GM19452 (cell line): Measurements from ENCODE around the gene VWC2.

Experiments
- ATAC-seq: cut with Tn5 transposase; IDR thresholded peaks from one replicate; pipeline ENCODE4 v1.9.1; 2021; ENCODE audit not compliant: unreplicated experiment

VWC2 gene

DNA sequence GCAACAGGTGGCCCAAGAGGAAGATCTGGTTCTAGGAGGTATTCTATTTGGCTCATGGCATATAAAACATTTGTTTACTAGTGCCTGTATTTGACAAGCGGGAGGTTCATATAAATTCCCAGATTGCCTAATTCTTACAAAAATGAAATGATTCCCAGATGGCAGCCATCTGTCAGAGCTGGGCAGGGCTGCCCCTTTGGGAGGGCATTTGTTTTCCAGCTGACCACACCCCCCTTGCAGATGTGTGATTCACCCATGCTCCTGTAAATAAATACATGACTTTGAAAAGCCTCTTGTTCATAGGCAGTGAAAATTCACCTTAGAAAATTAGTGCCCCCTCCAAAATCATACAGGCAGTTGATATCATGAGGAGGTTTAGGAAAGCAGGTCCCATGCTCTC, 8.6 kb downstream of the VWC2 start:
- no peak for ATAC-seq

DNA sequence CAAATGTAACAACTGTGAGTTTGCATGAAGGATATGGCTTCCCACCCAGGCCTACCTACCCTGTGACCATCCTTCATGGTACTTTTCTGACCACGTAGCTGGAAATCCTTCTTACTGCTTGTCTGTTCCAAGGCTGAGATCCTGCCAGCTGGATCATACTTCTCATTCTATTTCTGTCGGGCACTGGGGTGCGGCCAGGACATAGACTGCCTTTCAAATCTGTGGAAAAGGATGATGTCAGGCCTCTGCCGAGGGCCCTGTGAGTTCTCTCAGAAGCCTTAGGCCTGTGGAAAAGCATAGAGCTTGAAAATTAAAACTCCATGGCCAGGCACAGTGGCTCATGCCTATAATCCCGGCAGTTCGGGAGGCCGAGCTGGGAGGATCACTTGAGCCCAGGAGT, 10.0 kb downstream of the VWC2 start:
- no peak for ATAC-seq

DNA sequence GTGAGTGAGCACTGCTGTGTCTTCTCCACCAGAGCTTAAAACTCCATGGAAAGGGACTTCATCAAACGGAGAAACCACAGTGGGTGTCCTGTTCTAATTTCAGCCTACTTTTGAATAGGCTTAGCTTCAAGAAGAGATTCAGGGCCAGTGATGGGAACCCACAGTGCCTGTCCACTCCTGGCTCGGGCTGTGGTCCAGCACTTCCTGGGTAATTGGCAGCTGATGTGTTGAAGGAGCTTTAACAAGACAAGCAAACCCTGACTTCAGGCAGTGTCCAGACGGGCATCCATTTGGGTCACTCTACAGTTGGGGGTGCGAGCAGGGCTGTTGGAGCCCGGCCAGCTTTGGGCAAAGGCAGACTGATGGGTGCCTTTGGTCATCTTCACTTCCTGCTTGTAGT, 14.5 kb downstream of the VWC2 start:
- ATAC-seq = no peak

DNA sequence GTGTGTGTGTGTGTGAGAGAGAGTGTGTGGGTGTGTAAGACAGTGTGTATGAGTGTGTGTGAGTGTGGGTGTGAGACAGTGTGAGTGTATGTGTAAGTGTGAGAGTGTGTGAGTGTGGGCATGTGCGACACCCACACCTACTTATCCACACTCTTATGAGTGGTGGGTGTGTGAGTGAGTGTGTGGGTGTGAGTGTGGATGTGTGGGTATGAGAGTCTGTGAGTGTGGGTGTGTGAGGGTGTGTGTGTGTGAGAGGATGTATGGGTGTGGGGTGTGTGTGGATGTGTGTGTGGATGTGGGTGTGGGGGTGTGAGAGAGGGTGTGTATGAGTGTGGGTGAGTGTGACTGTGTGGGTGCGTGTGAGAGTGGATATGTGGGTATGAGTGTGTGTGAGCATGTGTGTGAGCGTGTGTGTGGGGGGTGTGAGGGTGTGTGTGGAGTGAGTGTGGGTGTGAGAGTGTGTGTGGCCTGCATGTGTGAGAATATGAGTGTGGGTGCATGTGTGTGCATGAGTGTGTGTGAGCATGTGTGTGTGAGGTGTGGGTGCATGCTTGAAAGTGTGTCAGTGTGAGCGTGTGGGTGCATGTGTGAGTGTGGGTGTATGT, 15.1 kb downstream of the VWC2 start:
- ATAC-seq = no peak

DNA sequence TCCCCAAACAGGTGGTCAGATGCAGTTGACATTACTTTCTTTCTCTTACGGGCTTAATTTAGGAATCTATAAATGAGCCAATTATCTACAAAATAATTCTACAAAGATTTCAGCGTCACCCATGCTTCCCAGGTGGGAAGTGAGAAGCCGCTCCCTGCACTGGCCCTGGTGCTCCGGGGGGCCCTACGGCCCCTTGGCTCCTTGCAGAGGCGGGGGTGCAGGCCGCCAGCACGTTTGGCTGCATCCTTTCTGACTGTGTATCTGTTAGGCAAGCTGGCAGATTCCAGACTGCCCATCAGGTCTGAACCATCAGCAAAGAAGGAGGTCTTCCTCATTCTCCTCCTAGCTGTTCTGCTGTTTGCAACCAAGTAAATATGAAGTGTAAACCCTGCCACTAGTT, 16.3 kb downstream of the VWC2 start:
- ATAC-seq = no peak

DNA sequence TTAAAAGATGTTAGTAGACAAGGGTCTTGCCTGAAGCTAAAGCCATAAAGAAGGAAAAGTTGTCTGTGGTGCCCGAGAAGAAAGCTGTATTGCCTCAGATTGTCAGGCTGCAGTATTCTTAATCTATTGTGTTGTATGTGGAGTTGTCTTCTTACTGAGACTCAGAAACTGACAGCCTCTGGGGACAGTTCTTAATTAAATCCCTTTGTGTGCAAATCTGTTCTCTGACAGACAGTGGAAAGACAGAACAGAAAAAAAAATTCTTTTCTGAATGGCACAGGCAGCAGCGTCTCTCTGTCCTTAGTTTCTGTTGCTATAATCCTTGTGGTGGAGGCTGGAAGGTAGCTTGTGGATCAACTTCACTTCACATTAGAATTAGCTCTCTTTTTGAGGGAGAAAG, 16.8 kb downstream of the VWC2 start:
- no peak for ATAC-seq

DNA sequence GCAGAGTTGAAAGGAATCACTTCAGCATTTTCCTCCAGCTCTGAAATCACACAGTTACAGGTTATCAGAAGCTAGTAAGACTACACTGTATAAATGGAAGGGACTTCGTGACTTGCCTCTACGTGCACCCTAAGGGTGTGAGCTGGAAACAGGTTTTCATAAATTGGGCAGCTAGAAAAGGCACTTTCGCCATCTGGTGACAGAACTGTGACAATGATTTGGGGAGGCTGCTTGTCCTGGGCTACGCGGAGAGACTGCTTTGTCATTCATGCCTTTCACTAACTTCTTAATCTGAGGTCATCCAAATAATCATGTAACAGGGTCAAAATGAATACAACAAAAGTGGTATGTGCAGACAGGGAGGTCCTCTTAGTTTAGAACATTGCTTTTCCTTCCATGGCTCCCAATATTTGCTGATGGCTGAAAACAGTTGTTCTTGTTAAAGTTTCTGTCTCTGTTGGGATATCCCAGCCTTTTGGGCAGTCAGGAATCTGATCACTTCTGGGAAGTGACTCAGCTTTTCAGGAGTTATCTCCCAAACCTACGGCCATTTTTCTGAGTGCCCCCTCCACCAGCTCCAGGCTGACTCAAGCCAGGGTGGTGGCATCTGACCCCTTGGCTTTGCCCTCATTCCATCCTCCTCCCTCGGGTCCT, 17.8 kb downstream of the VWC2 start:
- peak; percentile 82 for ATAC-seq

DNA sequence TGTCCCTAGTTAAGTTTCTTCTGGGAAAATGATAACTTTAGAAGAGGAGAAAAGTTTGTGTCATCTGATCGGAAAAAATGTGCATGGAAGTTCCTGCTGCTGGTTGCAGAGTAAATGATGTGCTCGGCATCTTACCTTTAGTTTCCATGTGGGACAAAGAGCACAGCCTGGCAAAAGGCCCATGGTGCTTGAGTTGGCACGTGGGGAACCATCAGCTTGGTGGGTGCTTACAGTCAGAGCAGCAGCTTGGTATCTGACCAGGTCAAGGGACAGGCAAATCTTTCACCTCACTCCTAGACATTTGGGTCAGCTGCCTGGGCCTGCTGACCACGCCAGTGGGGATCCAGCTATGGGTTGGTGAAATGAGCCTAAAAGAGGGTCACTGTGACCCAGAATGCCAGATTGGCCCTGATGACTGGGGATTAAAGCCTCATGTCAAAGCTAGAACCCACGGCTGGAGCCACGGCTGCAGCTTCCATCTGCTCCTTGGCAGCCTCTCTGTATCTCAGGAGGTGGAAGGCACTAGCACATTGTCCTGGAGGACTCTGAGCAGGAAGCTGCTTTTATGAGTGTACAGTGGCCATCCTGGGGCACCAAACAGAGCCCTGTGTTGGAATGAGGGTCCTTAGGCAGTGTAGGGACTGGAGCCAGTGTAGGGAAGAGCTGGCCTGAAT, 24.7 kb downstream of the VWC2 start:
- no peak for ATAC-seq

DNA sequence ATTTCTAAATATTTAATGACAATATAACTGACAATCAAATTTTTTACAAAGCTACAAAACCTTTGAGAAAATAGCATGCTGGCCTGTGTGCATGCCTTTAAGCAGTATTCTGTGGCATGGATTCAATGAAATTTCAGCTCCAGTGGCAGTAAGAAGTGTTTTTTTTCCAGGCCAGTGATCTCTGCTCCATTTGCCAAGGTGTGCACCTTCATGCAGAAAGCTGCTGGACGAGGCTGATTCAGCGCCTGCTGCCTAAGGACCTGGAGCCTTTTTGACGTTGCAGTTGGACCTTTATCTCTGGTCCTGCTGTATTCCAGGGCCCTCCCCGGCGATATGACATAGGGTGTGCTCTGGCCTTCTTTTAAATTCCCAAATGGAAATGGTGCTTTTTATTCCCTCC, 26.6 kb downstream of the VWC2 start:
- ATAC-seq = no peak

DNA sequence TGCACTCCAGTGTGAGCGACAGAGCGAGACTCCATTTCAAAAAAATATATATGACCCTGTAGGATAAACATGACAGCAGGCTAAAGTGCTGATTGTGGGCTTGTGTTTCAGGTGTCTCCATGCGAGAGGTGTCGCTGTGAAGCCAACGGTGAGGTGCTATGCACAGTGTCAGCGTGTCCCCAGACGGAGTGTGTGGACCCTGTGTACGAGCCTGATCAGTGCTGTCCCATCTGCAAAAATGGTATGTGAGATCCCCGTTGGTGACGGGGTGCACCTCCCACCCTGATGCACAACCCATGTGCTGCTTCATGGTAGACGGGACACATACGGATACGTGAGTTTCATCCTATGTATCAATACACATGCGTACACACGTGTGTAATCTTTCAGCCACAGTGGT, 29.2 kb downstream of the VWC2 start:
- ATAC-seq = no peak

DNA sequence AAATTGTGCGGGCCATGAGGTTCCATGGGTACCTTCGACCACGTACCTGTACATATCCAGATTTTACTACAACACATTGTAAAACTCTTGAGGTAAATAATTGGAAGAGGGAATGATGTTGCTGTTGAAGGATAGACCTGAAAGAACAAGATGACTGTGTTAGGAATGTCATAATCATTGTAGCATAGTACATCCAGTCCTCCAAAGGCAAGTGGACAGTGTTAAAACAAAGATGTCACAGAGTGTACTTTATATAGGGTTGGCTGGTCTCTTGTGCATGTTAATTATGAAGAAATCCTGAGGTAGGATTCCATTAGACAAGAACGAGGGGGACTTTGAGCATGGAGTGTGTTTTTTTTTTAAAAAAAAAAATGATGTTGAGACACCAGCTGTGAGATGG, 30.4 kb downstream of the VWC2 start:
- ATAC-seq = no peak

DNA sequence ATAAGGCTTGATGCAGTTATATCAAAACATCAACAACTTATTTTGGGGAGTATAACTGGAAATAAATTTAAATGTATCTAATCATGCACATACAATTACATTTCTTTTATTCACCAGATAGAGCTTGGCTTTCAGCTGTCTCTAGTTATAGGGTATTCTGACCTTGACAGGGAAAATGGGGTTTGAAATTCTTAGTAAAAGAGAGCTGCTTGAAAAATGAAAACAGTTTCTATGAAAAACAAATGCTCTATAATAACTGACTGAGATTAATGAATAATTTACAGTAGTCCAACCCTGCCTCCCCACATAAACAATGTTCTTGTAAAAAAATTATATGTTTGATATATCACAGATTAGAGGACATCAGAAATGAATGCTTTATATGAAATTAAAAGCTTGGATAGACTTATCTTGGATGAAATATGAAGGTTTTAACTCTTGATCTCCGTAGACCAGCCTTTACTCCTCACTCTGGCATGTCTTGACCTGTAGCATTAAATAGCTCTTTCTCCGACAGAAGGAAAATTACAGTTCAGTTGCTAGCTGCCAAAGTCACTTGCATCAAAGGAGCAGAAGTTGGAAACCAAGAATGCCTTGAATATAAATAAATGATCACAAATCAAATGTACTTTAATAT, 32.1 kb downstream of the VWC2 start:
- no peak for ATAC-seq

DNA sequence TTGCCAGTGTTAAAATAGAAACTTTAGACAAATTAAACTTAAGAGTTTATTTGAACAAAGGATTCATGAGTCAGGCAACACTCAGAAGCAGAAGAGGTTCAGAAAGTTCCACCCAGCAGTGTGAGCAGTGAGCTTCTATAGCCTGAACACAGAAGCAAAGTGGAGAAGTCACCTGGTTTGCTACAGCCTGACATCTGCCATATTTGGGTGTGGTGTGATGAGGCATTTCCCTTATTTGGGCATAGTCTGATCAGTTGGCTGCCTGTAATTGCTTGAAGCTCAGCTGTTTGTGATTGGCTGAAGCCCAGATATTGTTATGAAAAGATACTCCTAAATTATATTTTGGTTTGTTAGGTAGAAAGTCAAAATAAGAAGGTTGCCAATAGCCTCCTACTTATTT, 39.1 kb downstream of the VWC2 start:
- no peak for ATAC-seq

DNA sequence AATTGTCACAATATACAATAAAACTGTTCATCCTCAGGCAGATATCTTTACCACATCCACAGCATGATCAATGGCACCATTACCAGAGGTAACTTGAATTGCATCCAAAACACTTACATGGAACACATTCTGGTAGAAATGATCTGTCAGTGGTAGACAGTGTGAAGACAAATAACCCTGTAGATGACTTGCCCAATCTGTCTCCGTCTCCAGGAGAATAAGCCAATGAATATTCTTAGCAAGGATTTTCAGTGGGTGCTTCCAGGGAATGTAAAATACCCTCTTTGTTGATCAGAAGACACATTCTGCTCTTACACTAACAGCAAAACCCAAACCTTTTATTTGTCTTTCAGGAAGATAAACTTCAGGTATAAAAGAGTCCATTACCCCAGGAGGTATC, 43.8 kb downstream of the VWC2 start:
- no peak for ATAC-seq

DNA sequence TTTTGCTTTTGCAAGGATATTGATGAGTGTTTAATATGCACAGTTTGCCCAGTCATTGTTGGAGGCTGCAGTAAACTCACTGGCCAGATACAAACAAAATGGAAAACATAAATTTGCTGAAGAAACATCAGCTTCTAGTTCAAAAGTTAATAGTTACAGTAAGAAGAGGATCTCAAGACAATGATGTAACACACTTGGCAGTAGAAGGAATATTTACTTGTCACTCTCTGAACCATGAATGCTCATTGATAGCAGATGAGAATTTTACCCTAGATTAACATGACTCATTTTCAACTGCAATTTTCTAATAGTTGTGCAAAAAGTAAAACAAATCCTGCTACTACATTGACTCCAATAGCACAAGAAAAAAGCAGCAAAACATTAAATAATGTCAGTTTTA, 47.7 kb downstream of the VWC2 start:
- no peak for ATAC-seq

DNA sequence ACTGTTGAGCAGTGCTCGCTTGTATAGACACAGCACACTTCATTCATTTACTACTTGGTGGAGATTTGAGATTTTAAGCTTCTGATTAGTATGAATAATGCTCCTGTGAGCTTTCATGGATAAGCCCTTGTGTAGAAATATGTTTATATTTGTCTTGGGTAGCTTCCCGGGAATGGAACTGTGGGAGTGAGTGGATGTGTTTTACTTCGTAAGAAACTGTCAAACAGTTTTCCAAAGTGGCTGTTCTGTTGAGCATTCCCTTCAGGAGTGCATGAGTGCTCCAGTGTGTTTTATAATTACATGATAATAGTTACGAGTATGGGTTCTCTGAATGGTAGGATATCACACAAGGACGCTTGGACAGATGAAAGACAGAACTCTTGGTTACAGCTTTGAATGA, 49.4 kb downstream of the VWC2 start:
- no peak for ATAC-seq

DNA sequence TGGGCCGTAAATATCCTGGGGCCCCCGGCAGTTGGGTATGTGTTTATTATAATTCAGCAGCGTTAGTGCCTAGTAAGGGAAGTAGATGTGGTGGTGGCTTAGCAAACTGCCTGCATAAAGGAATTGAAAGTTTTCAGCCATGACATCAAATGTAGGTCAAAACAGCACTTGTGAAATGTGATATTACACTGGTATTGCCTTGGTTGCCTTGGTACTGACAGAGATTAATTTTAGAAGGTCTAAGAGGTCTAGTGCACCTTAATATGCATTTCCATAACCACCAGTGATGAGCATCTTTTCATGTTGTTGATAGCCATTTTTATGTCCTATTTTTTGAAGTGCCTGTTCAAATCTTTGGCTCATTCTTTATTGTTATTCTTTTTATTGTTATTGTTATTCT, 50.1 kb downstream of the VWC2 start:
- ATAC-seq = no peak

DNA sequence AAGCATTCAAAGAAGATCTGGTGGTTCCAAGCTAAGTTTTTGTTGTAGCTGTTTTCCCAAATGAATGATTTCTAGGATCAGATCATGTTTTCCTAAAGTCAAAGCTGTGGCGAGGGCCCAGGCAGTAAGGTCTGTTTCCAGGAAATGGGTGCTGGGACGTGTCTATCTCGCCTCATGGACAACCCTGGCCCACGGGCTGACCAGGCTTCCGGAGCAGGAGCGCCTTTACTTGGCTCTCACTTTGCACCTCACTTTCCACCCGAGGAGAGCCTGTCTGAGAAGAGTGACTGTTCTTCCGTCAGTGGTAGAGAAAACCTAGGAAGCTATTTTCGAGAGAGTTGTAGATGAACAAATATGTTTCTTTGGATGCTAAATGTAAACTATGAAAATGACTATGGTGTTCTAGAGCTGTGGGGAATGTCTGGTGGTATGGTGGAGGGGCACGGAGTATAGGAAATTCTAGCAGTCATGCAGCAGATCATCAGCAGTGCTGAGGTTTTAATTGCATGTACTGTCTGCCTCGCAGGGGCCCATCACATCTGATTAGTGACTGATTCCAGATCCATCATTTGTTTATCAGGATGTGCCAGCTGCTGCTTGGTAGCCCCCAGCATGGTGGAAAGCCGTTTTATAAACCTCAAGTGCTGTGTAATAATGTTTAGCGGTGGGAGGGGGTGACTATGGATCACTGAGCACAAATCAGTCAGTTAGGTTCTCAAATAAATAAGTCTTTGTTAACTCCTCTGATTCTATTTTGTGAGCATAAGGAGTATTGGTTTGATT, 66.6 kb downstream of the VWC2 start:
- no peak for ATAC-seq

DNA sequence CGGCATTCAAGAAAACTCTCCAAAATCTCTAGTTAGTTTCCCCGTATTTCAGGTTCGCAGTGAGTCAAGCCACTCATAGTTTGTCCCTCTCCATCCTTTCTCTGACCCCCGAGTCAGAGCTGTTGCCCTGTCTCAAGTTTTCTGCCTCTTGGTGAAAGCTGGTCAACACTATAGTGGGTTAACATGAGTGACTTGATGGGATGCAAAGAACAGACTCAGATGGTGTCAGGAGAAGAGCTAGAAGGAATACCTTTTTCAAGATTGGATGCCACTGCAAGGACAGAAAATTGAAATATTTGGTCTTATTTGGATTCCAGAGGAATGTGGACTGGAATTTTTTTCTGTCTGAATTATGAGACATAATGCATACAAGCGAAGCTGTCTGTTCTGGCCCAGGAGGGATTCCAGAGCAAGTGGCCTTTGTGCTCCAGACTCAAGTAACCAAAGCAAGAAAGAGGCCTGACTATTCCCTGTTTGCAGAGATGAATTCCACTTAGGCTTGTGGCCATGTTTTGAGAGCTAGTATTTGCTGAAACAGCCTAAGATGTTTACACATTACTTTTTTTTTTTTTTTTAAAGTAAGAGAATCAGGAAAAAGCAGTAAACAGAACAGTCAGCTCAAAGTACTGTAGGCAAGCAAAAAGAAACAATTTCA, 67.4 kb downstream of the VWC2 start:
- ATAC-seq = no peak

DNA sequence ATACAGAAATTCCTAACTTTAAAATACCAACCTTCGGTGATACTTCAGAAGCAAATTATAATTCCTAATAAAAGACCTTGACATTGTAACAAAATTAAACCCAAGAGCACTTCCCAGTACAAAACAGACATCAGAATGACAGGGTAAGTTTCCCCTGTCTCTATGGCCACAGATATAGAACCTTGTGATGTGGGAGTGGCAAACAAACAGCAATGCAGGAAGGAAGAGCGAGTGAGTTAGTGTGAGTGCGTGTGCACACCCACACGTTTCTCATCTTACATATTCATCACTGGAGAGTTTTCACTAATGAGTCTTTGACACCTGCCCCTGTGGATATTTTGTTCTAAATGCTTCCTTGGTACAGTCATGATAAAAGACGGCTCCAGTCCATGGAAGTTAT, 72.2 kb downstream of the VWC2 start:
- no peak for ATAC-seq
